ENCODE data around the gene ABHD2.
"Not testable (repeated sequence)": the region's sequence is repeated elsewhere in the genome, so short reads cannot be mapped to it uniquely, and the experiment has no call there.

ABHD2 gene, protein sequence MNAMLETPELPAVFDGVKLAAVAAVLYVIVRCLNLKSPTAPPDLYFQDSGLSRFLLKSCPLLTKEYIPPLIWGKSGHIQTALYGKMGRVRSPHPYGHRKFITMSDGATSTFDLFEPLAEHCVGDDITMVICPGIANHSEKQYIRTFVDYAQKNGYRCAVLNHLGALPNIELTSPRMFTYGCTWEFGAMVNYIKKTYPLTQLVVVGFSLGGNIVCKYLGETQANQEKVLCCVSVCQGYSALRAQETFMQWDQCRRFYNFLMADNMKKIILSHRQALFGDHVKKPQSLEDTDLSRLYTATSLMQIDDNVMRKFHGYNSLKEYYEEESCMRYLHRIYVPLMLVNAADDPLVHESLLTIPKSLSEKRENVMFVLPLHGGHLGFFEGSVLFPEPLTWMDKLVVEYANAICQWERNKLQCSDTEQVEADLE

GRCh38 chr15:89087830-89088604 lies at the start of gene ABHD2:
Gene ABHD2 (plus strand): TSS chr15:89088456. CDS start chr15:89116328, 27,872 bp downstream.
- no peaks in the 10 kb centered on the region for H3K9me3 Mint-ChIP-seq
- H3K4me3 Mint-ChIP-seq = no peak within 1 kb of the TSS
- TF ChIP-seq, protein P1, sequence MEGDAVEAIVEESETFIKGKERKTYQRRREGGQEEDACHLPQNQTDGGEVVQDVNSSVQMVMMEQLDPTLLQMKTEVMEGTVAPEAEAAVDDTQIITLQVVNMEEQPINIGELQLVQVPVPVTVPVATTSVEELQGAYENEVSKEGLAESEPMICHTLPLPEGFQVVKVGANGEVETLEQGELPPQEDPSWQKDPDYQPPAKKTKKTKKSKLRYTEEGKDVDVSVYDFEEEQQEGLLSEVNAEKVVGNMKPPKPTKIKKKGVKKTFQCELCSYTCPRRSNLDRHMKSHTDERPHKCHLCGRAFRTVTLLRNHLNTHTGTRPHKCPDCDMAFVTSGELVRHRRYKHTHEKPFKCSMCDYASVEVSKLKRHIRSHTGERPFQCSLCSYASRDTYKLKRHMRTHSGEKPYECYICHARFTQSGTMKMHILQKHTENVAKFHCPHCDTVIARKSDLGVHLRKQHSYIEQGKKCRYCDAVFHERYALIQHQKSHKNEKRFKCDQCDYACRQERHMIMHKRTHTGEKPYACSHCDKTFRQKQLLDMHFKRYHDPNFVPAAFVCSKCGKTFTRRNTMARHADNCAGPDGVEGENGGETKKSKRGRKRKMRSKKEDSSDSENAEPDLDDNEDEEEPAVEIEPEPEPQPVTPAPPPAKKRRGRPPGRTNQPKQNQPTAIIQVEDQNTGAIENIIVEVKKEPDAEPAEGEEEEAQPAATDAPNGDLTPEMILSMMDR (IDR thresholded peaks at IDR 0.05; ENCODE audit: unreplicated experiment in 3 of 3) = no peak
- peaks cover 58% of the 10 kb centered on the region for H3K4me1 Mint-ChIP-seq
- no peaks in the 10 kb centered on the region for H3K36me3 Mint-ChIP-seq (ENCODE audit: low read depth)
- H3K27ac Mint-ChIP-seq = peak within 1 kb of the TSS in 1 of 3 experiments; percentile 54
- no peaks in the 10 kb centered on the region for H3K27me3 Mint-ChIP-seq (ENCODE audit: low read depth)

DNA sequence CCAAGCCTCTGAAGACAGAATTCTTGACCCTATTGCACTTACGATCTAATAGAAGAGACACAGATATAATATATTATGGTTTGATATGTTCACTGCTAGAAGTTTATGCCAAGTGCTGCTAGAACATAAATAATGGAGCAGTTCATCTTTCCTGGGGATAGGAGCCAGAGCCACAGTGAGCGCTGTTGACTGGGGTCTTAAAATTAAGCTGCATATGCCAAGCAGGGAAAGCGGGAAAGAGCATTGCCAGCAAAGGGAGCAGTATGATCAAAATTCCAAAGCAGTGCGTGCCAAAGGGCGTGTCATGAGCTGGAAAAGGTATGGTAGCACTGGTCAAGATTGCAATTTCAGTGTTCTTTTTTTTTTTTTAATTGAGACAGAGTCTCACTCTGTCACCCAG lies 49.1 kb upstream of the ABHD2 start:
- Mint-ChIP-seq H3K4me3 (no peak overlapping the region), H3K9me3 (no peaks in the 10 kb centered on the region), H3K27ac (peak overlapping the region in 2 of 3 experiments; percentile 21 to 60), H3K4me1 (peaks cover 10% of the 10 kb centered on the region), H3K36me3 (ENCODE audit: low read depth) (no peaks in the 10 kb centered on the region), H3K27me3 (ENCODE audit: low read depth) (peaks cover 16% of the 10 kb centered on the region)
- TF ChIP-seq, protein P1 (IDR thresholded peaks at IDR 0.05; ENCODE audit: unreplicated experiment in 3 of 3) = no peak

- Mint-ChIP-seq H3K27me3 (ENCODE audit: low read depth) (peaks cover 4% of the 10 kb centered on the region), H3K4me1 (peaks cover 7% of the 10 kb centered on the region), H3K27ac (no peak overlapping the region), H3K4me3 (no peak overlapping the region), H3K36me3 (ENCODE audit: low read depth) (no peaks in the 10 kb centered on the region), H3K9me3 (no peaks in the 10 kb centered on the region)
- TF ChIP-seq, protein P1 (IDR thresholded peaks at IDR 0.05; ENCODE audit: unreplicated experiment in 3 of 3) = no peak
These were observed 46.7 kb upstream of the ABHD2 start for GRCh38 chr15:89041507-89041906.

- TF ChIP-seq, protein P1 (IDR thresholded peaks at IDR 0.05; ENCODE audit: unreplicated experiment in 3 of 3) = no peak
- Mint-ChIP-seq H3K27me3 (ENCODE audit: low read depth) (peaks cover 4% of the 10 kb centered on the region), H3K4me1 (peaks cover 7% of the 10 kb centered on the region), H3K36me3 (ENCODE audit: low read depth) (no peaks in the 10 kb centered on the region), H3K4me3 (no peak overlapping the region), H3K27ac (no peak overlapping the region), H3K9me3 (no peaks in the 10 kb centered on the region)
These were observed 45.9 kb upstream of the ABHD2 start for GRCh38 chr15:89042387-89042786.

GRCh38 chr15:89043031-89044002 lies 44.9 kb upstream of the ABHD2 start:
- no peak overlapping the region for H3K27ac Mint-ChIP-seq
- TF ChIP-seq, protein P1 (IDR thresholded peaks at IDR 0.05; ENCODE audit: unreplicated experiment in 3 of 3) = no peak

DNA sequence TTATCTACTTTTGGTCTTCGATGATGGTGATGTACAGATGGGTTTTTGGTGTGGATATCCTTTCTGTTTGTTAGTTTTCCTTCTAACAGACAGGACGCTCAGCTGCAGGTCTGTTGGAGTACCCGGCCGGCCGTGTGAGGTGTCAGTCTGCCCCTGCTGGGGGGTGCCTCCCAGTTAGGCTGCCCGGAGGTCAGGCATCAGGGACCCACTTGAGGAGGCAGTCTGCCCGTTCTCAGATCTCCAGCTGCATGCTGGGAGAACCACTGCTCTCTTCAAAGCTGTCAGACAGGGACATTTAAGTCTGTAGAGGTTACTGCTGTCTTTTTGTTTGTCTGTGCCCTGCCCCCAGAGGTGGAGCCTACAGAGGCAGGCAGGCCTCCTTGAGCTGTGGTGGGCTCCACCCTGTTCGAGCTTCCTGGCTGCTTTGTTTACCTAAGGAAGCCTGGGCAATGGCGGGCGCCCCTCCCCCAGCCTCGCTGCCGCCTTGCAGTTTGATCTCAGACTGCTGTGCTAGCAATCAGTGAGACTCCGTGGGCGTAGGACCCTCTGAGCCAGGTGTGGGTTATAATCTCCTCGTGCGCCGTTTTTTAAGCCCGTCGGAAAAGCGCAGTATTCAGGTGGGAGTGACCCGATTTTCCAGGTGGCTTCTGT lies 39.1 kb upstream of the ABHD2 start:
- not testable (repeated sequence) for H3K36me3 Mint-ChIP-seq (ENCODE audit: low read depth); H3K9me3 Mint-ChIP-seq; H3K27me3 Mint-ChIP-seq (ENCODE audit: low read depth); H3K4me3 Mint-ChIP-seq; H3K27ac Mint-ChIP-seq
- peaks cover 12% of the 10 kb centered on the region for H3K4me1 Mint-ChIP-seq

More at GRCh38 chr15:89043031-89044002, 44.9 kb upstream of the ABHD2 start:
- no peaks in the 10 kb centered on the region for H3K27me3 Mint-ChIP-seq (ENCODE audit: low read depth)
- H3K36me3 Mint-ChIP-seq (ENCODE audit: low read depth) = no peaks in the 10 kb centered on the region
- no peak overlapping the region for H3K4me3 Mint-ChIP-seq
- H3K4me1 Mint-ChIP-seq = peaks cover 7% of the 10 kb centered on the region
- H3K9me3 Mint-ChIP-seq = no peaks in the 10 kb centered on the region
